ENCODE data around the gene DACT2.

DNA sequence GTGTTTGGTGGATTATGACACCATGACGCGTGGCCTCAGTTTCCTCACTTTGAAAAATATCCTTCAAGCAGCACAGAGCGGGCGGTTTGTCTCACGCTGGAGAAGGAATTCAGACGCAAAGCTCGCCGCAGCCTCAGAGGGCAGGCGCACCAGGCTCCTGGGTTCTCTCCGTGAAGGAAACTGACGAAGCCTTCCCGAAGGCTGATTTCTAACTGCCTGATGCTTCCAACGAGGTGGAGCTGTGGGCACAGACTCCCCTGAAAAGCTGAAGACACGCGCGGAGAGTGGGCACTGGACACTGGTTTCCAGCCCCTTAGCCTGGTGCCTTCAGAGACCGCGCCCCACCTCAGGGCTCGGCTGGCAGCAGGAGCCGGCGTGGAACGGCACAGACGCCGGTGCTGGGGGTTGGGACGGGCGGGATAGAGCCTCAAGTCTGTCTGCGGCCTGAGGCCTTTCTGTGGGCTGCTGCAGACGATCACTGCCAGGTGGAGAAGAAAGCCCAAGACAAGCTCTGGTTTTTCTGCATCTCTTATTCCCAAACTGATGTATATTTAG is 56.1 kb downstream of the DACT2 start:
- no peak for TF ChIP-seq KDM1A (IDR thresholded peaks at IDR 0.05; ENCODE audit: borderline replicate concordance, low read length)
- no peak for TF ChIP-seq POLR2A (IDR thresholded peaks at IDR 0.05; ENCODE audit: control extremely low read depth in 1 of 2, low read depth in 2 of 2, low read length in 2 of 2)
